HG02610 (cell line): ENCODE results near the gene INAFM1.

ENCODE experiments used
- ATAC-seq: cut with Tn5 transposase; IDR thresholded peaks from one replicate; pipeline ENCODE4 v1.9.1; 2021; ENCODE audit warnings: mild to moderate bottlenecking, moderate library complexity; ENCODE audit not compliant: unreplicated experiment

The INAFM1 gene

GRCh38 chr19:47274071-47274890 lies at the start of gene INAFM1:
TSS of gene INAFM1 (plus strand) at chr19:47274885. CDS start at chr19:47274920, 35 bp downstream.
- ATAC-seq = peak; percentile 44

GRCh38 chr19:47225746-47226425 lies 48.8 kb upstream of the INAFM1 start:
- ATAC-seq = peak; percentile 37

- peak; percentile 23 for ATAC-seq
These were observed 48.0 kb upstream of the INAFM1 start for GRCh38 chr19:47226426-47227351.

GRCh38 chr19:47227352-47228167 lies 47.1 kb upstream of the INAFM1 start:
- ATAC-seq = no peak

GRCh38 chr19:47228168-47228936 lies 46.3 kb upstream of the INAFM1 start:
- no peak for ATAC-seq

GRCh38 chr19:47228937-47229675 lies 45.6 kb upstream of the INAFM1 start:
- no peak for ATAC-seq

- no peak for ATAC-seq
These were observed 45.0 kb upstream of the INAFM1 start for GRCh38 chr19:47229676-47230053.

GRCh38 chr19:47230054-47230920 lies 44.4 kb upstream of the INAFM1 start:
- no peak for ATAC-seq

- no peak for ATAC-seq
These were observed 43.8 kb upstream of the INAFM1 start, which contains the start of gene BBC3 for GRCh38 chr19:47230921-47231214. TSS of gene BBC3 (minus strand) at chr19:47231199. CDS start at chr19:47228431, 2,768 bp downstream.

GRCh38 chr19:47231215-47232054 lies 43.2 kb upstream of the INAFM1 start:
- ATAC-seq = peak; percentile 40

- ATAC-seq = no peak
These were observed 42.1 kb upstream of the INAFM1 start for GRCh38 chr19:47232422-47233211.

GRCh38 chr19:47236072-47236675 lies 38.5 kb upstream of the INAFM1 start:
- no peak for ATAC-seq

GRCh38 chr19:47239152-47239551 lies 35.5 kb upstream of the INAFM1 start:
- ATAC-seq = no peak

- no peak for ATAC-seq
These were observed 34.9 kb upstream of the INAFM1 start for GRCh38 chr19:47239610-47240296.

- no peak for ATAC-seq
These were observed 34.1 kb upstream of the INAFM1 start for GRCh38 chr19:47240556-47240955.
